HepG2 (cell line): Measurements from ENCODE around the gene NFRKB. TPM values are rescaled to one million over a fixed set of nuclear protein-coding genes. Genes with fewer than 3 reads are reported as not detected.
A peak's percentile ranks its signal among the peaks of the same experiment; 100 is the strongest.

ENCODE experiments used
- E2F1 ChIP-seq: sonication (generic); formaldehyde crosslinking; IDR thresholded peaks from 2 replicates; pipeline ENCODE4 v1.5.0; 2020; ENCODE audit warnings: missing genetic modification reagents
- GFI1 ChIP-seq: sonication (generic); formaldehyde crosslinking; IDR thresholded peaks from 2 replicates; pipeline ENCODE4 v1.5.0; 2020; ENCODE audit warnings: missing genetic modification reagents, mild to moderate bottlenecking, borderline replicate concordance
- JUNB ChIP-seq: sonication (generic); formaldehyde crosslinking; IDR thresholded peaks from 2 replicates; pipeline ENCODE4 v1.8.0; 2022; ENCODE audit warnings: missing genetic modification reagents, mild to moderate bottlenecking, borderline replicate concordance
- MIER2 ChIP-seq: IDR thresholded peaks from 2 replicates; pipeline ENCODE4 v1.6.1; 2016; ENCODE audit warnings: missing biosample characterization, missing genetic modification reagents
- PHF20 ChIP-seq: sonication (generic); formaldehyde crosslinking; IDR thresholded peaks from 2 replicates; pipeline ENCODE4 v1.5.0; 2020; ENCODE audit warnings: mild to moderate bottlenecking, missing genetic modification reagents
- SETDB1 ChIP-seq: sonication (generic); formaldehyde crosslinking; IDR thresholded peaks from 2 replicates; pipeline ENCODE4 v1.5.1; 2020; ENCODE audit warnings: missing genetic modification reagents, mild to moderate bottlenecking, borderline replicate concordance
- TAF15 ChIP-seq: fragments of 200-400 bp; formaldehyde crosslinking; IDR thresholded peaks from one replicate; pipeline ENCODE4 v1.6.1; 2018; ENCODE audit warnings: mild to moderate bottlenecking, low read depth, low read length; ENCODE audit not compliant: poor library complexity, severe bottlenecking
- TFDP2 ChIP-seq: sonication (generic); formaldehyde crosslinking; IDR thresholded peaks from 2 replicates; pipeline ENCODE4 v1.4.0; 2020; ENCODE audit warnings: missing genetic modification reagents
- ZBTB2 ChIP-seq: sonication (generic); formaldehyde crosslinking; IDR thresholded peaks from 2 replicates; pipeline ENCODE4 v1.8.0; 2022; ENCODE audit warnings: low read depth, missing genetic modification reagents
- ZHX2 ChIP-seq, 2 experiments: sonication (generic) in 1 of 2; formaldehyde crosslinking in 1 of 2; IDR thresholded peaks; 2 replicates each; pipeline versions ENCODE4 v1.6.1 to v1.9.0; 2014 to 2022; ENCODE audit warnings: antibody characterized with exemption in 1 of 2, borderline replicate concordance in 1 of 2, inconsistent platforms in 1 of 2, low read depth in 1 of 2, missing genetic modification reagents in 1 of 2
- ZNF263 ChIP-seq: sonication (generic); formaldehyde crosslinking; IDR thresholded peaks from 2 replicates; pipeline ENCODE4 v1.4.0; 2020; ENCODE audit warnings: missing genetic modification reagents
- ZNF512B ChIP-seq: sonication (generic); formaldehyde crosslinking; IDR thresholded peaks from 2 replicates; pipeline ENCODE4 v1.5.1; 2020; ENCODE audit warnings: missing genetic modification reagents, mild to moderate bottlenecking, borderline replicate concordance
- ZNF543 ChIP-seq: sonication (generic); formaldehyde crosslinking; IDR thresholded peaks from 2 replicates; pipeline ENCODE4 v1.4.0; 2020; ENCODE audit warnings: mild to moderate bottlenecking, missing genetic modification reagents
- ZNF775 ChIP-seq: sonication (generic); formaldehyde crosslinking; IDR thresholded peaks from 2 replicates; pipeline ENCODE4 v1.4.0; 2020; ENCODE audit warnings: missing genetic modification reagents, mild to moderate bottlenecking, moderate library complexity, borderline replicate concordance
- ZNF780A ChIP-seq: sonication (generic); formaldehyde crosslinking; IDR thresholded peaks from 2 replicates; pipeline ENCODE4 v1.8.0; 2022; ENCODE audit warnings: mild to moderate bottlenecking, missing genetic modification reagents, moderate library complexity
- polyA plus RNA-seq, 8 experiments: library from polyadenylated mRNA; depleted of rRNA in 3 of 8; stranded (reverse) in 7 of 8; unstranded in 1 of 8; fragments of >200 nt; fragmentation: Illumina TruSeq in 4 of 8; extraction: Trizol in 4 of 8; gene quantifications; 2 replicates each; pipeline versions ENCODE4 v1.2.1 to v1.2.3, GENCODE V29; 2011 to 2016; ENCODE audit warnings: low read depth in 4 of 8, missing spikeins in 1 of 8, mixed read lengths in 1 of 8; ENCODE audit not compliant: insufficient read depth in 1 of 8
- total RNA-seq, 5 experiments: library from RNA; depleted of rRNA; stranded (reverse); fragments of >200 nt; fragmentation: Illumina TruSeq; extraction: Trizol; gene quantifications; 2 replicates each; pipeline ENCODE4 v1.2.3, GENCODE V29; 2016; ENCODE audit warnings: low read depth in 1 of 5

The NFRKB gene
- total and polyA plus RNA-seq, 2 of the 13 experiments (the other 11 are each of a cell fraction or from before 2014, with no cell fraction given): 22.9 to 23.7 TPM

GRCh38 chr11:129853518-129854231 lies 41.7 kb downstream of the NFRKB start (continued):
- TF ChIP-seq ZNF543 (no peak), ZNF775 (CRISPR knock-in tag) (no peak), TAF15 (no peak), PHF20 (no peak), TFDP2 (CRISPR knock-in tag) (no peak; the same call in 1 of the 2 replicates), ZNF780A (CRISPR knock-in tag) (no peak), ZBTB2 (CRISPR knock-in tag) (no peak), ZNF263 (CRISPR knock-in tag) (no peak), MIER2 (CRISPR knock-in tag) (peak; percentile 39; the same call in 1 of the 2 replicates), SETDB1 (CRISPR knock-in tag) (no peak), ZHX2 (IDR thresholded peaks at IDR 0.05; ENCODE audit: low read depth) (no peak), ZHX2 (CRISPR knock-in tag; IDR thresholded peaks at IDR 0.05; ENCODE audit: borderline replicate concordance) (no peak), JUNB (CRISPR knock-in tag) (no peak), ZNF512B (CRISPR knock-in tag) (no peak), GFI1 (CRISPR knock-in tag) (no peak), E2F1 (CRISPR knock-in tag) (no peak)
